ENCODE results near the gene GSG1L.

GSG1L gene

GRCh38 chr16:27772093-27772825 is 291.3 kb downstream of the GSG1L start:
- DNase-seq (ENCODE audit: low spot score): no peak

- no peak for DNase-seq (ENCODE audit: low spot score)
Measured at GRCh38 chr16:27771201-27771910, 292.2 kb downstream of the GSG1L start.

GRCh38 chr16:27770271-27771196 is 293.0 kb downstream of the GSG1L start:
- no peak for DNase-seq (ENCODE audit: low spot score)

- DNase-seq (ENCODE audit: low spot score): peak; percentile 62
Measured at GRCh38 chr16:27769561-27770255, 293.8 kb downstream of the GSG1L start.

GRCh38 chr16:27768651-27769272 is 294.8 kb downstream of the GSG1L start:
- DNase-seq (ENCODE audit: low spot score): no peak

GRCh38 chr16:27767971-27768591 is 295.4 kb downstream of the GSG1L start:
- no peak for DNase-seq (ENCODE audit: low spot score)

GRCh38 chr16:27767081-27767480 is 296.4 kb downstream of the GSG1L start:
- DNase-seq (ENCODE audit: low spot score): no peak

- DNase-seq (ENCODE audit: low spot score): no peak
Measured at GRCh38 chr16:27766236-27766925, 297.1 kb downstream of the GSG1L start.

- no peak for DNase-seq (ENCODE audit: low spot score)
Measured at GRCh38 chr16:27764869-27765675, 298.4 kb downstream of the GSG1L start.

GRCh38 chr16:27764427-27764826 is 299.1 kb downstream of the GSG1L start:
- DNase-seq (ENCODE audit: low spot score): no peak

GRCh38 chr16:27762441-27762840 is 301.1 kb downstream of the GSG1L start:
- no peak for DNase-seq (ENCODE audit: low spot score)

GRCh38 chr16:27761816-27762215 is 301.7 kb downstream of the GSG1L start:
- DNase-seq (ENCODE audit: low spot score): no peak

GRCh38 chr16:27760789-27761176 is 302.7 kb downstream of the GSG1L start:
- no peak for DNase-seq (ENCODE audit: low spot score)

GRCh38 chr16:27759967-27760788 is 303.3 kb downstream of the GSG1L start:
- no peak for DNase-seq (ENCODE audit: low spot score)

GRCh38 chr16:27759301-27759871 is 304.1 kb downstream of the GSG1L start:
- no peak for DNase-seq (ENCODE audit: low spot score)

GRCh38 chr16:27758544-27758943 is 305.0 kb downstream of the GSG1L start:
- DNase-seq (ENCODE audit: low spot score): no peak

GRCh38 chr16:27756206-27756970 is 307.1 kb downstream of the GSG1L start:
- DNase-seq (ENCODE audit: low spot score): no peak
